ENCODE results near the gene KRTAP17-1.
A peak's percentile ranks its signal among the peaks of the same experiment; 100 is the strongest.
"Not testable (repeated sequence)": the region's sequence is repeated elsewhere in the genome, so short reads cannot be mapped to it uniquely, and the experiment has no call there.

Gene KRTAP17-1, protein sequence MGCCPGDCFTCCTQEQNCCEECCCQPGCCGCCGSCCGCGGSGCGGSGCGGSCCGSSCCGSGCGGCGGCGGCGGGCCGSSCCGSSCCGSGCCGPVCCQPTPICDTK

DNA sequence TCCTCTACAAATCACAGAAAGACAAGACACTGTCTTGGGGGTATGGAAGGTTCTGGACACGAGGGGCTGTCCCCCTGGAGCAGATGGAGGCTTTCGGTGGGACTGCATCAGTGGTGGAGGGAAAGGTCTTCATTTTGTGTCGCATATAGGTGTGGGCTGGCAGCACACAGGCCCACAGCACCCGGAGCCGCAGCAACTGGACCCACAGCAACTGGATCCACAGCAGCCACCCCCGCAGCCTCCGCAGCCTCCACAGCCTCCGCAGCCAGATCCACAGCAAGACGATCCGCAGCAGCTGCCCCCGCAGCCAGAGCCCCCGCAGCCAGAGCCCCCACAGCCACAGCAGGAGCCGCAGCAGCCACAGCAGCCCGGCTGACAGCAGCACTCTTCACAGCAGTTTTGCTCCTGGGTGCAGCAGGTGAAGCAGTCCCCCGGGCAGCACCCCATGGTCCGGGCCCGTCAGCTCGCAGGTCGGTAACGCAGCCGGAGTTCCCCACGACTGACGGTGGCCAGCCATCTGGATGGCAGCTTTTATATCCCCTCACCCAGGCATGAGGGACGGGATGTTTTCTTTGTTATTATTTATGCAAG lies at the start of gene KRTAP17-1:
Gene KRTAP17-1 (minus strand): TSS at position 507 of the 591 bp plus-strand sequence. CDS start 60 bp downstream, at position 447.
- no peak for DNase-seq (ENCODE audit: low spot score)

DNA sequence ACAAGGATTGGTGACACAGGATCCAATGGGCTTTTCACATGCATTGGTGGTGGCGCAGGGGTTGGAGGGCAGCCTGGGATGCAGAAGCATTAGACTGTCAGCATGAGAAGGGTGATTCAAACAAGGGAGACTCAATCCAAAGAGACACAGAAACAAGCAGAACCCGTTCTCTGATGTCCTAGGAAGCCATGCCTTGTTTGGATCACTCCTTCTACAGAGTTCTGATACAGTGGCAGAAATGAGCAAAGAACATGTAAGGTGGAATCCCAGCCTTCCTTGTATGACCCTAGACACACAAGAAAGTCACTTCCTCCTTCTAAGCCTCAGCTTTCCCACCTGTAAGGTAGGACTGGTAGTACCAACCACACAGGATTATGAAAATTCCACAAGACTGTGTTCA lies 48.4 kb upstream of the KRTAP17-1 start:
- DNase-seq (ENCODE audit: low spot score), result no peak

DNA sequence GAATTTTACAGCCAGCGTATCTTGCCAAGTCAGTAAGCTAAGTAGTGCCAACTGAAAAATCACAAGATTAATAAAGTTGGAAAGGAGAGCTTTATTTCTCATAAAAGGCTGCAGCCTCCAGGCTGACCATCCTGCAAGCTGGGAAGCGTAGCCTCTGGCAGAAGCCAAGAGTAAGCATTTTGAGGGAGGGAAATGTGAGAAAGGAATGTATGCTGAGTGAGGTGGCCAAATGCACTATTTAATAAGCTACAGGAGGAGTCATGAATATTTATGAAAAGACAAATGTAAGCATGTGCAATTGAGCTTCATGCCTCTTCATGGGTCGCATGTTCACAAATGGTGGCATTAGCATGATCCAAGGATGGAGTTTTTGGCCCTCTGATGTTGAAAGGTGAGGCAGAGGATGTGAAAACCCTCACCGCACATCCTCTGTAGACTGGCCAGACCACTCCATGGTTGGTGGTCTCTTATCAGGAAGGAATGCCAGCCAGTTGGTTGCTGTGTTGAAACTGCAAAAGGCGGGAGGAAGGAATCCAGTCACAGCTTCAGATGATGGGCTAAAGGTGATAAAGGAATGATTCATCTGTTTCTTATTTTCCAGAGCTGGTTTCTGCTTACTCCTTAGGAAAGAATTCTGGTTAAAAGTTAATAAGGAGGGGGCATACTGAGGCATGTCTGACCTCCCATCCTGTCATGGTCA lies 44.9 kb upstream of the KRTAP17-1 start:
- peak; percentile 14 for DNase-seq (ENCODE audit: low spot score)

DNA sequence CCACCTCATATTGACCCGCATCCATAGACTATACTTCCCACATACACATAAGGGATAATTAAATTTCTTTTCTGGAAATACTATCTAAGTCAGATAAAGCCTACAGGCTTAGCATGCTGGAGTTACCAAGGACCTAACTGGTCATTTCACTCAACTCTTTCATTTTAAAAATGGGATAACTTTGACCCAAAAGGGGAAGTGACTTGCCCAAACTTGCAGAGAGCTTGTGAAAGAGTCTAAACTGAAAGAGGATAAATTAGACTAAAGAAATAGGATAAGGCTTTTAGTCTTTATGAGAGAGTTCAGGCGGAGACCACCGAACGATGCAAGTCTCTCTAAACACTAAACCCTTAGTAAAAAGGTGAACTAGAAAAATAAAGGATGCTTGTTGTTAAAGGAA lies 39.0 kb upstream of the KRTAP17-1 start:
- DNase-seq (ENCODE audit: low spot score), result no peak

DNA sequence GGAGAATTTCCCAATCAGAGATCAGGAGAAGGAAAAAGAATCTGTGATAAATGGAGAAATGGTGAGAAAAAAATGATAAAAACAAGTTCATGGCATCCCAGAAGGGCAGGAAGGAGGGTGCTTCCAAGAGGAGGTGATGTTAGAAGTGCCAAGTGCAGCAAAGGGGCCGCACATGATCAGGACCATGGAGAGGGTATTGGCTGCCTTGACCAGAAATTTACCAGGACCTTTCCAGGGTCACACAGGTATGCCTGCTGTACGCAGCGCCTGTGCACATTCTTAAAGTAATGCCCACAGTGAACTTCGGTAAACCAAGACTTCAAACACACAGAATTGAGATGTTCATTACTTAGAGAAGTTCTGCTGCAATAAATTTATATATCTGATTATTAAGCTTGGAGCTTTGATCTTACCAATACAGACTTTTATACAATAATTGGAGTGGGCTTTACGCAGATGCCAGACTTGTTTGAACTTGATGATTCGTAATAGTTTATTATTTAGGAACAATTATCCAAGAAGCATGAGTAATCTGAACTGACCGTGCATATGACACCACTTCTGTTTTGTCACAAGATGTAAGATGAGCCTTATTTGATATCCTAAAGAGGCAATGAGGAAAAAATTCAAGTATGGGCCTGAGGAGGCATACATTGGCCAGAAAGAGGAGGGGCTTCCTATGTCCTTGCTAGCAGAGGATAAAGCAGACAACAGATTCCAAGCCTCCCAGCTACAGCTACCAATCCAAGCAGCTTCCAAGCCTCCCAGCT lies 37.3 kb upstream of the KRTAP17-1 start:
- DNase-seq (ENCODE audit: low spot score), result no peak

DNA sequence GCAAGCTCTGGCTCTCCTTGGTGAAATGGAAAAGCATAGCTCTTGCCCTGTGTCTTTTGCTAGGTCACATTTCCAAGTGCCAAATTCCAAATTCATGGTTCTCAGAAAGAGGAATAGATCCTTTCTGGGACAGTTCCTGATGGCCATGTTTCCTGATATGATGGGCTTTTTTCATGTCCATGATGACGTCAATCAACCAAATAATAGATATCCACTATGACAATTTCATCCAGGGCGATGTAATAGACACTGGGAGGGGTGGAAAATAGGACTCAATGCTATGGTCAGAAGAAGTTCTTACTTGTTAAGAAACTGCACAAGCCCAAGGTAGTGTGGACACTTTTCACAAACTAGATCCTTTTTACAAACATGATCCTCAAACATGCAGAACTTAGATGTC lies 35.7 kb upstream of the KRTAP17-1 start:
- DNase-seq (ENCODE audit: low spot score), result no peak

DNA sequence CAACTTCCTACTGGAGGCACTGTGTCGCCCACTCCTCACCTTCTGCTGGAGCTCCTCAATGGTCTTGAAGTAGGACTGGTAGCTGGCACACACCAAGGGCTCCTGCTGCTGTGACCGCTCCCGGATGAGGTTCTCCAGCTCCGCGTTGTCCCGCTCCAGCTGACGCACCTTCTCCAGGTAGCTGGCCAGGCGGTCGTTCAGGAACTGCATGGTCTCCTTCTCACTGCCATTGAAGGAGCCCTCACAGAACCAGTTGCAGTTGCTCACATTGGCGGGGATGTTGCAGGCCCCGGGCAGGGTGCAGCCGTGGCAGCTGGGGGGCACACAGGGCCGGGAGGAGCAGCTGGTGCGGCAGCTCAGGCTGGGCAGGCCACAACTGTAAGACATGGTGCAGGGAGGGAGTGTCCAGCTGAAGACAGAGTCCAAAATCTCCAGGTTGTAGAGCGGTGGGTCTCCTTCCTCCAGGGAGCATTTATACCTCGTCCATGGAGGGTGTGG lies 34.9 kb upstream of the KRTAP17-1 start, which contains the start of gene KRT33A:
Gene KRT33A (minus strand): TSS at position 448 of the 498 bp plus-strand sequence. CDS start 61 bp downstream, at position 387.
- not testable (repeated sequence) for DNase-seq (ENCODE audit: low spot score)

DNA sequence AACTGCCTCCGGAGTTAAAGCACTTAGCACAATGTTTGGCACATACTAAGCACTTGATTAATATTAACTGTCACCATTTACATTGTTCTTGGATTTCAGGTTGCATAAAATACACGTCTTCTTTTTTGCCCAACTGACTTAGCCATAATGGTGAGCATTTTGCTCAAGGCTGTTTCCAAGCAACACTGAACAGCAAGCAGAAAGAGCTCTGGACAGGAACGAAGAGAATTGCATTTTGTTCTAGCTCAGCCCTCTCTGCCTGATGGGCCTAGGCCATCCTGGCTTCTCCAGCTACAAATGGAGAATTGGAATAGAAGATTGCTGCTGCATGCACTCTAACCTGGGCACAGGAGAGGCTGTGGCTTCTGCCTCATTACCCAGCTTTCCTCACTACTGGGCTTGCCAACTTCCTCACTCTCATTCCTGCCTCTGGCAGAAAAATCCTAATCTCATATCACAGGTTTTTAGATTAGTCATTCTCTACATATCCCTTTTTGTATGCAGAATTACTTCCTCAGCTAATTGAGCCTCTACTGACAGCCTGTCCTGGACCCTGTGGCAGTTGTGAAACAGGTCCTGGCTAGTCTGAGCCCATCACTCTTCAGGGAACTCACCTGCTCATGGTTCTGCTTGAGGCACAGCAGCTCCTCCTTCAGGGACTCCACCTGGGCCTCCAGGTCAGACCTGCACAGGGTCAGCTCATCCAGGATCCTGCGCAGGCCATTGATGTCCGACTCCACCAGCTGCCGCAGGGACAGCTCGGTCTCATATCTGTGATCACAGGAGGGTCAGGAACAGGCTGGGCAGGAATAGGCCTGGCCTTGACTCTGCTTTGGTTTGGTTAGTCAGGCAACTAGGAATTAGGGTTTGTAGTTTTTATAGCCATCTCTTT lies 32.6 kb upstream of the KRTAP17-1 start:
- DNase-seq (ENCODE audit: low spot score), result no peak

DNA sequence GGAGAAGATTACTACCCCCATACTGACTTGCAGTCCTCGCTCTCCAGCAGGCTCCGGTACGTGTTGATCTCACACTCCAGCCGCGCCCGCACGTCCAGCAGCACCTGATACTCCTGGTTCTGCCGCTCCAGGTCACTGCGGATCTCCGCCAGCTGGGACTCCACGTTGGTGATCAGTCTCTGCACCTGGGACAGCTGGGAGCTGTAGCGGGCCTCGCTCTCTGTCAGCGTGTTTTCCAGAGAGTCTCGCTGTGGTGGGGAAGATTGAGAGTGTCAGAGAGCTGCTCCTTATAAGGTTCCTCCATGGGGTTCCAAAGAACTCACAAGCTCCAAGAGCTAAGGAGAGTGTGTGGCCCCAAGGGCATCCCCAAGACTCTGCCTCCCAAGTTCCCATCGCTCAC lies 30.9 kb upstream of the KRTAP17-1 start:
- not testable (repeated sequence) for DNase-seq (ENCODE audit: low spot score)

DNA sequence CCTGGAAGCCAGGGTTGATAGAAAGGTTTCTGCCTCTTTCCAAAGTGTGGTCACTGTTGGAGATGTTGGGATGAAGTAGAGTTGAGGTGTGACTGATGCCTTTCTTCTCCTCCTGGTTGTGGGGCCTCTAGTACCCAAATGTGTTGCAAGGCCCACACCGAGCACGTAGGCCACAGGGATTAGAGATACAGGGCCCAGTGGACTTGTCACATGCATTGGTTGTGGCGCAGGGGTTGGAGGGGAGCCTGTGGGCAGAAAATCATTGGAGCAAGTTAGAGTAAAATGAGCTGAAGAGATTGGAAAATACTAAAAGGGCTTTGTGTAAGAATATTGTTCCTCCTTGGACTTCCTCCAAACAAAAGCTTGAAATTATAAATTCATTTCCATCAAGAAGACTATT lies 30.5 kb upstream of the KRTAP17-1 start:
- DNase-seq (ENCODE audit: low spot score), result no peak

DNA sequence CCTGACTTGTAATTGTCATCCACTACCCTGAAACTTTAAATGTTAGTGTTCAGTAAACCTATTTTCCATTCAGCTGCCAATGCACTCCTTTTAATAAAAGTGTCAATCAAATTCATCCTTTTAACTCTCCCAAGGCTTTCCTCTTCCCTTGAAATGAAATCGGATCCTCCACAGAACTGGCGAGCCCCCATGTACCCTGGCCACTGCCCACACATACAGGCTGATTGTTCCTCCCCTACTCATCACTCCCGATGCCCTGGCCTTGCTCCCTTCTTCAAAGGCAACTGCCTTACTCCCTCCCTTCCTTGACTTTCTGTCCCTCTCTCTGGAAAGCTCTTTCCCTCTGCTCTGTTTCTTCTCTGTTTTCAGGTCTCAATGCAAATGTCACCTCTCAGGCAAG lies 27.5 kb upstream of the KRTAP17-1 start:
- no peak for DNase-seq (ENCODE audit: low spot score)

DNA sequence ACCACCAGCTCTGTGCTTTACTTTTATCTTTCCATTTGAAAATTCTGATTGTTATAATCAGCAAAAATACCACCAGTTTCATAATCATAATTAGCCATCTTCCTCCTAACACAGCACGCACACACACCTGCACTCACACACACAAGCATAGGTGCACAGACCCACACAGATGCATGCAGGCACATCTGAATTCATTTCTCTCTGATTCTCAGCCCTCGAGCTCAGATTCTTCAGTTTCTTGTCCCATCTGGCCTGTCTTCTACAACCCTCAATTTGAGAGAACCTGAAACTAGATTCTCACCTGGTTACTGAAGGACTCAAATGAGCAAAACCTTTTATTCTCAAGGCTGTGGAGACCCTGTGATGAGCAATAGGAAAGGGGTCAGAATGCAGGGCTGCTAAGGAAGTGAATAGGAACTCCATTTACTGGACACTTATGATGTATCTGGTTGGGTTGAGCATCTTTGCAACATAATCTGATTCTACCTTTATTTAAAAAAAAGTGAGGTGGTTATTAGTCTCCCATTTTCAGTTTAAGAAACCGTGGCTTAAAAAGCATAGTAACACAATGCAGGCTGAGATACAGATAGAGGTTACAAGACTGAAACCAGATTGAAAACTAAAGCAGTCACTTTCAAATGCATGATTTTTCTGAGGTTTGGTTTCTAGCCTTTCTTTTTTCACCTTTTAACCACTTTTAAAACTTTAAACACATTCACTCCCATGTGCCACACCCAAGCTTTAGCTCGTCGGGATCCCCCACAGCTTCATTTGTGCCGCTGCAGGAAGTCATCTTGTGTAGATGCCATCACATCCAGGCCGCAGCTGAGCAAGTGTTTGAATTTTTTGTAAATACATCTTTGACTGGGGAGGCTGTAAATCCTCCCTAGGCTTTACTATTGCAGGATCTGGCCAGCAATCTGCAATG lies 25.7 kb upstream of the KRTAP17-1 start:
- DNase-seq (ENCODE audit: low spot score), result no peak

DNA sequence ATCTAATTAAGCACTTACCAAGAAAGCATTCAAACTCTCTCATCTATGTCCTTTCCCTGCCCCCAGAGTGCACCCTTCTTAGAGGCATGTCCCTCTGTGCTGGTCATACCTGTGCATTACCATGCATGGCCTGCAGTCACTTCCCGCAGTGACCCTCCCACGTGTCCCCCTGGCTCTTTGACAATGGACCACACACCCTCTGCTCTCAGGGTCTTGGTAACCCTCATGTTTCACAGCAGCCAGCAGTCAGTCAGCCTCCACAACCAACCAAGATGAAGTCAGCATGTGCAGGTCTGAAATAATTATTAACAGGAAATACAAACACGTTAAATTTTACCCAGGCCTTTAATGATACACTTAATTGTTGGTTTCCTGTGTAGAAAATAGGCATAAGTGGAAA lies 25.0 kb upstream of the KRTAP17-1 start:
- no peak for DNase-seq (ENCODE audit: low spot score)

DNA sequence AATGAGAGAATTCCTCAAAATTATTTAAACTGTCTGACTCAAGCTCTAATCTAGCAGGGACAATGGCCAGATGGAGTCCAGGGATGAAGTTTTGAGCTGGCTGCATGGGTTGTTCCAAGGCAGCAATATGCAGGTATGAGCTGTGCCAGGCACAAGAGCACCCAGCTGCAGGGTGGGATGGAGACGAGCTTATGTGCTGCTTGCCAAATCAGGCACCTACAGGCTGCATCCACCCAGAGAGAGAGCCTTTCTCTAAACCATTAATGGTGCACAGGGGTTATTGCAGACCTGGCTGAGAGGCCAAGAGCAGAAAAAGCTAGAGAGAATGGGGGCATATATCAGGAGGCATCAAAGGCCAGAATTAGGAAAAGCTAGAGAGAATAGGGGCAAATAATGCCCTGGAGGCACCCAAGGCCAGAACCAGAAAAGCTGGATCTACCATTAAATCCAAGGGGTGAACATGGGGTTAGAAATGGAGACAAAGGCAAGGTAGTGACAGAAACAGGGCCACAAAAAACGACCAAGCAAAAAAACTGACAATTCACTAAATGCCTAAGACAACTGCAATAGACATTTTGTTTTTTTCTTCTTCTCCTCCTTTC lies 24.2 kb upstream of the KRTAP17-1 start:
- no peak for DNase-seq (ENCODE audit: low spot score)

DNA sequence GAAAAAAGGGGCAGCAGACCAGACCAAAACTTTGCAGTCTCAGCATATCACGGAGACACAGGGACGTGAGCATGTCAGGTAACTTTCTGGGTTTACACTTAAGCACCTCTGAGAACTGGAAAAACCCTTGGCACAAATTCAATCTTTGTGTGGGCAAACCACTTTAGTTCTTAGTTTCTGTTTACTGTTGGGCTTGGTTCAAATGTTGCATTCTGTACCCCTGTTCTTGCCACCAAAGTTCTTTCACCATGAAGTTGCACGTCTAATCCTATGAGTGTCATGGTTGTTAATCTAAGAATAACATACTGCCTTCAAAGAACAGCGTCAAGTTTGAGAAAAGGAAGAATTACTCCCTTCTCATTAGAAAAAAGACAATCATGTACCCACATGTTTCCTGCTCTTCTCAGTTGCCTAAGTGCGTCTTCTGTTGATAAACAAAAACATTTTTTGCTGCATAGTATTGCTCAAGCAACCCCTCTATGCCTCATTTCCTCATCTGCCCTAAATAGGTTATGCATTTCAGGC lies 23.5 kb upstream of the KRTAP17-1 start:
- no peak for DNase-seq (ENCODE audit: low spot score)

DNA sequence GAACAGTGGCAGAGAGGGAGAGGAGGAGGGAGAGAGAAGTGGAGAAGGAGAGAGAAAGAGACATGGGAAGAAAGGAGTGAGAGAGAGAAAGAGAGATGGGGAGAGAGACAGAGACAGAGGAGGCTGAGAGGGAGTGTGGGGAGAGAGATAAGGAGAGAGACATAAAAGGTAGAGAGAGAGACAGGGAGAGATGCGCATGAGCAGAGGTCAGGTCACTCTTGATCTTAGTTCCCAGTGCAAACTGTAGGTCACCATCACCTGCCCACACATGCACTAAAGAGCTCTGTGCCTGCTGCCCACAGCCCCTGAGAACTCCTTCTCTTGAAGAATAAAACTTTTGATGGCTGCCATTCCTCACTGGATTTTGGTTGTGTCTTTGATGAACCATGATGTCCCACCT lies 20.2 kb upstream of the KRTAP17-1 start:
- no peak for DNase-seq (ENCODE audit: low spot score)

DNA sequence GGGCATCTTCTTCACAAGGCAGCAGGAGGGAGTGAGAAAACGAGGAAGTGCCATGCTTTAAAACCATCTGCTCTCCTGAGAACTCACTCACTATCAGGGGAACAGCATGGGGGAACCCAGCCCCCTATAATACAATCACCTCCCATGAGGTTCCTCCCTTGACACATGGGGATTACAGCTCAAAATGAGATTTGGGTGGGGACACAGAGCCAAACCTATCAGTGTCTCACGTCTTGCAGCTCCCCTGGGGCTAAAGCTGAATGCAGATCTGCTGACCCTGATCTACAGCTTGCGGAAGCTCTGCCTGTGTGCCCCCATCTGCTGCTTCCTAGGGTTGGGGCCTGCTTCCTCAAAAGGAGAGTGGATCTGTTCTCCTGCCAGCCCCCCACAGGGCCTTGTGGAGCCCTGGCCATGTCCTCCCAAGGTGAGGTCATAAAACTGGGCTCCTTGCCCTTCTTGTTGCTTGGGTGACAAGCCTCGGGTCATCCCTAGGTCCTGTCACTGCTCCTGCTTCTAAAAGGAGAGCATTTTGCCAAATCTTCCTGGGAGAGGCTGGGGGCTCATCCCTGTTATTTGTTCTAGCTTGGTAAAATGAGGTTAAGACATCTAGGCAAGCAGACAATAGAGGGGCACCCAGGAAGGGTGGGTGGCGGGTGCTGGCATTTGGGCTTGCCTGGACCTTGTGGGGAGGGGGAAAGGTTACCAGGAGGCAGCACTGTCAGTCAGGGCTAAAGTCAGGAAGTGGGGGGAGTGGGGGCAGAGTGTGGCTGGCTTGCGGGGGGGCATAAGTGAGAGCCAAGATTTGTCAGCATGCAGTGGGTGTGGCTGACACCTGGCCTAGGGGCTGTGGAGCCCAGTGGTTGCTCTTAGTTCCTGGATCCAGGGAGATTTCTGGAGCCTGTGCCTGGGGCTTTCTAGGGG lies 19.1 kb upstream of the KRTAP17-1 start:
- no peak for DNase-seq (ENCODE audit: low spot score)

DNA sequence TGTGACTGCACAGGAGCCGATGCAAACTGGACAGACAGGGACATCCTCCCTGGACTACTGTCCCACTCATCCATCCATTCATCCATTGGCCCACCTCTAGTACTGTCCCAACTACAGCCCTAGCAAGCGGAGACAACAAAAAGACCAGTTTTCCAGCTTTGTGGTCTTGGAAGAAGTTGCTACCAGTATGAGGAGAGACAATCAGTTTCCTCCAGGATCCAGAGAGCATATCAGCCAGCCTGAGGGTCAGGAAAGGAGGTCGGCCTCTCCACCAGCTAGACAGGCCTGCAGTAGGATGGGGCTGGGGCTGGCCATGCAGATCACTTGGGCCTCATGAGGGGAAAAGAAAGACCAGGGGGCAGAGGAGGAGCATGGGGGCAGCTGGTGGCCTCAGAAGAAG lies 18.3 kb upstream of the KRTAP17-1 start:
- no peak for DNase-seq (ENCODE audit: low spot score)

DNA sequence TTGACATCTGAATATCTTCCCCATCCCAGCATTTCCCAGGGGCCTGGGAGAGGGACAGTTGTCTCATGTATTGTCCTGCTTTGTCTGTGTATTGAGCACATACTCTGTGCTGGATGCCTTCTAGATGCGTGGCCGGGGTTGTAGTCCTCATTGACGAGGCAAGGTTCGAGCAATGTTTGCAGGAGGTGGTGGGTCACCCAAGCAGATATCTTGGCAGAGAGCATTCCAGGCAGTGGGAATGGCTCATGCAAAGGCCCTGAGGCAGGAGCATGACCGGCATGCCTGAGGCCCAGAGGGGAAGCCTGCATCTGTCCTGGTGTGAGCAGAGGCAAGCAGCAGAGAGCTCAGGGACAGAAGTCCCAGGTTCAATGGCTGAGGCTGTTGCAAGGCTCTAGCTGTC lies 17.6 kb upstream of the KRTAP17-1 start:
- no peak for DNase-seq (ENCODE audit: low spot score)
